Vagina (tissue), 2 donors: ENCODE data around the gene DCHS1.

ENCODE experiments used
- CTCF ChIP-seq, 3 experiments: fragments of 450-650 bp in 2 of 3; fragments of 200-600 bp in 1 of 3; sonication (generic) in 1 of 3; IDR thresholded peaks; one replicate each; pipeline ENCODE4 v1.5.1; 2017 to 2019; ENCODE audit warnings: antibody characterized with exemption in 3 of 3, mild to moderate bottlenecking in 2 of 3, moderate library complexity in 2 of 3
- POLR2A ChIP-seq, 2 donors: fragments of 450-650 bp; IDR thresholded peaks; one replicate each; pipeline ENCODE4 v1.6.1; 2017; ENCODE audit warnings: antibody characterized with exemption in 2 of 2, mild to moderate bottlenecking in 2 of 2, moderate library complexity in 2 of 2
- POLR2AphosphoS5 ChIP-seq, 2 donors: sonication (generic); formaldehyde crosslinking; IDR thresholded peaks; one replicate each; pipeline ENCODE4 v1.9.0; 2017; ENCODE audit warnings: antibody characterized with exemption in 2 of 2, mild to moderate bottlenecking in 2 of 2, low read depth in 1 of 2; ENCODE audit not compliant: insufficient read depth in 1 of 2

GRCh38 chr11:6586434-6587359 is 68.9 kb downstream of the DCHS1 start:
- no peak for TF ChIP-seq CTCF (IDR thresholded peaks at IDR 0.05)
- no peak for TF ChIP-seq POLR2A (IDR thresholded peaks at IDR 0.05)
- TF ChIP-seq POLR2AphosphoS5 (IDR thresholded peaks at IDR 0.05; ENCODE audit: insufficient read depth in 1 of 2, low read depth in 1 of 2): no peak
